GM12801 (cell line): ENCODE results near the gene IFI6.

ENCODE experiments used
- TF ChIP-seq, protein P1 (sequence below): IDR thresholded peaks from one replicate; pipeline ENCODE4 v1.5.1; 2011; ENCODE audit warnings: control low read depth; ENCODE audit not compliant: insufficient read length; ENCODE audit errors: extremely low read depth

Gene IFI6

DNA sequence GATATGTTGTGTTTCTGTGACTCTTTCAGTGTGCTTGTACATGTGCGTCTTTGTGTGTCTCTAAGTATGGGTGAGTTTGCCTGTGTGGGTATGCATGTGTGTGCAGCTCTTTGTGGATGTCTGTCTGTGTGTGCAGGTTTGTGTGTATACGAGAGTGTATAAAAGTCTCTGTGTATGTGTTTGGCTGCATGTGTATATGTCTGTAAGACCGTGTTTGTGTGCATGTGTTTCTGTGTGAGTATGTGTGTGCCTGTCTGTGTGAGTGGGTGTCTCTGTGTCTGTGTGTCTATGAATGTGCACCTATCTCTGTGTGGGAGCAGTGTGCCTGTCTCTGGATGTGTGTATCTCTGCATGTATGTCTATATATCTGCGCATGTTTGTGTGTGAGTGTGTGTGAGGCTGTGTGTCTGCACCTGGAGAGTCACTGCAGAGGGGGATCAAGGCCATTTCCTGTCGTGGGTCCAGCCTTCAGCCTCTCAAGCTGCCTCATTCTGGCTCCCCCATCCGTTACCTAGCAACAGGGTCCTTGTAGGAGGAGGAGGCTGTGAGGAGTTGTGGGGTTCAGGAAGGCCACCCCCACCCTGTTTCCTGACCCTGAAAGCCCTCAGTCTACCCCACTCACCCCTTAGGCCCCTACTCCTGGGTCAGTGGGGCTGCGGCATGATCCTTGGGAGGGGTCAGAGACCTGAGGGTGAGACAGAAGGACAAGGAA, 47.4 kb downstream of the IFI6 start:
- TF ChIP-seq, protein P1, sequence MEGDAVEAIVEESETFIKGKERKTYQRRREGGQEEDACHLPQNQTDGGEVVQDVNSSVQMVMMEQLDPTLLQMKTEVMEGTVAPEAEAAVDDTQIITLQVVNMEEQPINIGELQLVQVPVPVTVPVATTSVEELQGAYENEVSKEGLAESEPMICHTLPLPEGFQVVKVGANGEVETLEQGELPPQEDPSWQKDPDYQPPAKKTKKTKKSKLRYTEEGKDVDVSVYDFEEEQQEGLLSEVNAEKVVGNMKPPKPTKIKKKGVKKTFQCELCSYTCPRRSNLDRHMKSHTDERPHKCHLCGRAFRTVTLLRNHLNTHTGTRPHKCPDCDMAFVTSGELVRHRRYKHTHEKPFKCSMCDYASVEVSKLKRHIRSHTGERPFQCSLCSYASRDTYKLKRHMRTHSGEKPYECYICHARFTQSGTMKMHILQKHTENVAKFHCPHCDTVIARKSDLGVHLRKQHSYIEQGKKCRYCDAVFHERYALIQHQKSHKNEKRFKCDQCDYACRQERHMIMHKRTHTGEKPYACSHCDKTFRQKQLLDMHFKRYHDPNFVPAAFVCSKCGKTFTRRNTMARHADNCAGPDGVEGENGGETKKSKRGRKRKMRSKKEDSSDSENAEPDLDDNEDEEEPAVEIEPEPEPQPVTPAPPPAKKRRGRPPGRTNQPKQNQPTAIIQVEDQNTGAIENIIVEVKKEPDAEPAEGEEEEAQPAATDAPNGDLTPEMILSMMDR, result no peak

DNA sequence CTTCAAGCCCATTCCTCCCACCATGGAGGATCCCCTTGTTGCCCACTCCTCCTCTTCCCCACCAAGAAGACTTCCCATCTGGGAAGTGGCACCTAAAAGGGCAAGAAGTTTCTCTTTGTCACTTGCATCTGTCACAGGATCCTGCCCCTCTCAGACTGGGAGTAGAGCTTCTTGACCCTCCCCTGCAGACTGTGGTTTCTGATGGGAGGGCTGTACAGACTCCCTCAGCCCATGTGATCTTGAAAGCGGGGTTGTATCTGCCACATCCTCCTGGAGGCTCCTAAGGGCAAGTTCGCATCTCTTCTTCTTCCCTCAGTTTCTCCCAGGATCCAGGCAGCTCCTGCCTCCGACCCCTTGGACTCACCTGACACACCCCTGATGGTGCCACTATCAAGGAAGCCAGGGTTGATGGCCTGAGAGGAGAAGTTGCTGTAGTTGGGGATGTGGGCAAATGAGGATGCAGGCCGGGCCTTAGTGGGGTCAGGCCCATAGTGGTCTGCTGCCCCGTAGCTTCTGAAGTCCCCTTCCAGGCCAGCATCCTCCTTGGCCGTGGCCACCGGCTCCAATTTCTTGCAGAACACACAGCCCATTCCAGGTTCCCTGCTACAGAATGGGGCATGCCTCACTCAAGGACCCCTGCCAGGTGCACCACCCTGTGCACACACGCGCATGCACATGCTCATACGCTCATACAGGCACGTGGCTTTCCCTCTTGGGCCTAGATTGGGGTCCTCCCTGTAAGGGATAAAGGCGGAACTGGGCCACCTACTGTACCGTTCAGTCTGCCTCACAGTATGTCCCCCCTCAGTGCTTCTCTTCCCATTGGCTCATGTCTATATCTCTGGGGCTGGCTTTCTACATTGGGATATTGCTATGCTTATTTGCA, 48.4 kb downstream of the IFI6 start:
- TF ChIP-seq, protein P1, result no peak

DNA sequence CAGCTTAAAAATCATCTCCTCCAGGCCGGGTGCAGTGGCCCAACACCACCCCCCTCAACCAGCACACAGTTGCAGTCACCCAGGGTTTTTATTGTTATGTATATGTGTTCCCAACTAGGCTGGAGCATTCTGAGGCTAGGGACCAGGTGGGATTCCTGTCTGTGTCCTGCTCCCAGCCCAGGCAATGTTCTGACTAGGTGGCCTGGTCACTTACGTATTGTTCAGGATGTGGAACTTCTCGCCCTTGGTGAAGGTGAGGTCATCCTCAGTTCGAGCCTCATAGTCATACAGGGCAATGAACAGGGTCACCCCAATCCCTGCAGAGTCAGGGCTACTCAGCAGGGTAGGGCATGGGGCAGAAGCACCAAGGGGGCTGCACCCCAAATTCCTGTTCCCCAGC, 49.2 kb downstream of the IFI6 start:
- TF ChIP-seq, protein P1, result no peak

DNA sequence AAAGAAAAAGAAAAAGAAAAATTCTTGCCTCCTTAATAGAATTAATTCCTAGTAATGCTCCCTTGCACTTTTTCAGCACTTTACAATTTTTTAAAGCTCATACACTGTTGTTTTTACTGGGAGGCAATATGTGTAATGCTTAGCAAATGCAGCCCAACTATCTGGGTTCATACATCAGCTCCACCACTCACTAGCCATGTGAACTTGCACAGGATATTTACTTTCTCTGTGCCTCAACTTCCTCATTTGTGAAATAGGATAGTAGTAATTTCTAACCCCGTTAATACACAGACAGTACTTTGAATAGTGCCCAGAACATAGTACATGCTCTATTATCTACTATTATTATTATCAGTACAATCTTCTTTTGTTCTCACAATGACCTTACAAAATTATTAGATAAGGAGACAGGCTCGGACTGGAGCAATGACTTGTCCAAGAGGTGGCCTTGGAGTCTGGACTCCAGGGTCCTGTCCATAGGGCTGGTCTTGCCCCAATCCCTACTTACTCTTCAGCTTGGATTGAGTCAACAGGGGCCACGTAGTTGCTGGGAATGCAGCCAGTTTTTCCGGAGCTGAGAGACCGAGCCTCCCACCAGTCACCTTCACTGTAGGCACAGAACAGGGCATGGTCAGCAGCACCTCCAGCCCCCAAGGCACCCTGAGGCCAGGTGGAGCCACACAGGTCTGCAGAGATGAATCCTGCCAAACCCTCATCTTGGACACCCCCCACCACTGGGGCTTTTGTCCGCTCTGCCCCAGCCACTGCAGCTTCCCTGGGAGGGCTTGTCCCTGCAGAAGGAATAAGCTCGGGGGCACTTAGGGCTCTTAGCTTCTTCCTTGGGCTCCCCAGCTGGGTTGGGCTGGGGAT, 50.7 kb downstream of the IFI6 start:
- TF ChIP-seq, protein P1, result no peak

DNA sequence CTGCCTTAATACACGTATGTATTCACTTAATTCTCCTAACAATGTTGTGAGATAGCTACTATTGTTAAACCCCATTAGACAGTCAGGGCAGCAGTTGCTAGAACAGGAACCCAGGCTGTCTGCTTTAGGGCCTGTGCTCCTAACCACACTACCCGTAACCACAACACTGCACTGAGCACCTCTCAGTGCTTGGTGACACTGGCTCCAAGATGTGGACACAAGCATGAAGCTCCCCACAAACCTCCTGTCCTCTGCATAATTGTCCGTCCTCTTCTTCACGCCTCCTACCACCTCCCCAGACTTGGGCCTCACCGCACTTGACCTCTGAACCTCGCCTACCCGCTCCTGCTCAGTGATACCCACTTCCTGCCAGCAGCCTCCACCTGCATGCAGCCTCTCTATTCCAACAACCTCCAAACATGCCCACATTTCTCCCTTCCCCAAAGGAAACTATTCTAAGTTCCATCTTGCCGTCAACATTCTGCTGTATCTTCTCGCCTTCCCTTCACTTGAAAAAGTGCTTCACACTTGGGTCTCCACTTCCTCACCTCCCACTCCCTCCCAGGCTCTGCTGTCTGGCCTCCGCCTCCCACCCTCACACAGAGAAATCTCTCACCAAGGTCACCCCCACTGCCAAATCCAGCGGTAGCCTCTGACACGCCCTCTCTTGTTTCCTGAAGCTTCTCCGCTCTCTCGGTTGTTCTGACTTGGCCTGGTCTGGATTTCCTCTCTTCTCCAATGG, 53.5 kb downstream of the IFI6 start:
- TF ChIP-seq, protein P1, result no peak

DNA sequence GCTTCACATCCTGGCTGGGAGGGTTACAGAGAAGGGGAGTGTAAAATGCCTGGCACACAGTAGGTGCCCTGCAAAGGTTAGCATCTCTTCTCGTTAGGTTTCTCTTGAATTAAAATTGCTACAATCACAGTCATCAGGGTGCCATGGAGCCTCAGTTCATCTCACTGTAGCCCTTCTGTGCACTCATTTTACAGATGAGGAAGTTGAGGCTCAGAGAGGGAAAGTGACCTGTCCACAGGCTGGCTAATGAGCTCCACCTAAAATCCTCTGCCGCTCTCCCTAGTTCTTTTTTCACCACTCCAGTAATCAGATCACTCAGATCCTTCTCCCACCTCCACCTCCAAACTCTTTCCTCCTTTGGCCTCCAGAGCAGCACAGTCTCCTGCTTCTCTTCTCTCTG, 54.6 kb downstream of the IFI6 start:
- TF ChIP-seq, protein P1, result no peak
